GM19023 (cell line): ENCODE results near the gene FBXW8.

Experiments used
- ATAC-seq: cut with Tn5 transposase; IDR thresholded peaks from one replicate; pipeline ENCODE4 v1.9.1; 2021; ENCODE audit warnings: mild to moderate bottlenecking, moderate library complexity; ENCODE audit not compliant: unreplicated experiment

The FBXW8 gene

GRCh38 chr12:117035287-117035686 is 124.5 kb downstream of the FBXW8 start:
- ATAC-seq = no peak

GRCh38 chr12:117036046-117036445 is 125.3 kb downstream of the FBXW8 start:
- ATAC-seq = no peak

GRCh38 chr12:117036547-117036946 is 125.8 kb downstream of the FBXW8 start:
- ATAC-seq = no peak

DNA sequence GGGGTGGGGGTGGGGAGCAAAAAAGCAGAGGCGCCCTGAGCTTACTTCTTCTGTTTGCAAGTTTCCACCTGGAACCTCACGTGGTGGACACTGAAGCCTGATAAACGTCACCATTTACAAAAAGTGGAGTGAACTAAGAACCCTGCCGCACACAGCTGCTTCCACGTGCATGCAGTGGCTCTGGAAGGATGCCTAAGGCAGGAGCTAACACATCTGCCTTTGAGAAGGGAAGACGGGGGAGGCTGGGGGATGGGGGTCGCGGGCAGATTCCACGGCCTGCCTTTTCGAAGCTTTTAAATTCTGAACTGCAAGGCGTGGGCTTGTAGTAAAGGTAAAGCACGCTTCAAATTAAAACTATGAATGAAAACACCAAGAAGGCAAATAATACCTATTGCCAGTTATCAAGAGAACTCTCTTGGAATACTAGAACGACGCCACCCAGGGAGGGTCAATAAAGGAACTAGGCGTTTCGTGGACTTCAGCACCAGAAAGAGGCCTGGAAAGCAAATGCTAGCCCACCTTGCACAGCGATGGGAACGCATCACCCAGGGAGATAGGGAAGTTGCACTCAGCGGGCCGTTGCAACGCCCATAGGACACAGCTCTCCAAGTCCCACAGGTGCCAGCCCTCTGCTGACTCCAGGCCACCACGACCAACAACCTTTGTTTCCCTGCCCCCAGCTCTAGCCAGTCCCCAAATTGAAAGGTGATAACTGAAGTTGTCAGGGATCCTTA is 126.7 kb downstream of the FBXW8 start:
- no peak for ATAC-seq

- ATAC-seq = no peak
Observed at GRCh38 chr12:117038023-117038680, 127.4 kb downstream of the FBXW8 start.

- no peak for ATAC-seq
Observed at GRCh38 chr12:117038919-117039318, 128.2 kb downstream of the FBXW8 start.

GRCh38 chr12:117039891-117040309 is 129.2 kb downstream of the FBXW8 start:
- ATAC-seq = no peak

- ATAC-seq = no peak
Observed at GRCh38 chr12:117040496-117040895, 129.7 kb downstream of the FBXW8 start.

DNA sequence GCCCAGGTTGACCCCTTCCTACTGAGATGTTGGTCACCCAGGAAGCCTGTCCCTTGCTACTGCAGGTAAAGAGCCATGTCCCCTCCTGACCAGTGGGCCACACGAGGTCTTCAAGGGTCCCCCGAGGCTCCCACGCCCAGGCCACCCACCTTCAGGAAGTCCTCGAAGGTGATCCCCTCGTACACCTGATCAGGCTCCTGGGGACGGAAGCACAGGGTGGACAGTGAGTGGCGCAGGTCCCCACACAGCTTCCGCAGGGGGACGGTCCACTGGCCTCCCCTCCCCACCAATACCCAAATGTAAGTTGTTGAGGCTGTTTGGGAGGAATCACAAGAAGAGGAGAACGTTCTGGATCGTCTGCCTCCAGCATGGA is 131.0 kb downstream of the FBXW8 start:
- no peak for ATAC-seq

- ATAC-seq = no peak
Observed at GRCh38 chr12:117042171-117042842, 131.6 kb downstream of the FBXW8 start.

GRCh38 chr12:117042862-117043261 is 132.1 kb downstream of the FBXW8 start:
- no peak for ATAC-seq

GRCh38 chr12:117044311-117044710 is 133.6 kb downstream of the FBXW8 start:
- ATAC-seq = no peak

- no peak for ATAC-seq
Observed at GRCh38 chr12:117044790-117045159, 134.0 kb downstream of the FBXW8 start.

- ATAC-seq = no peak
Observed at GRCh38 chr12:117045160-117046010, 134.6 kb downstream of the FBXW8 start.

GRCh38 chr12:117046011-117046369 is 135.2 kb downstream of the FBXW8 start:
- ATAC-seq = no peak

- no peak for ATAC-seq
Observed at GRCh38 chr12:117046425-117046824, 135.7 kb downstream of the FBXW8 start.

DNA sequence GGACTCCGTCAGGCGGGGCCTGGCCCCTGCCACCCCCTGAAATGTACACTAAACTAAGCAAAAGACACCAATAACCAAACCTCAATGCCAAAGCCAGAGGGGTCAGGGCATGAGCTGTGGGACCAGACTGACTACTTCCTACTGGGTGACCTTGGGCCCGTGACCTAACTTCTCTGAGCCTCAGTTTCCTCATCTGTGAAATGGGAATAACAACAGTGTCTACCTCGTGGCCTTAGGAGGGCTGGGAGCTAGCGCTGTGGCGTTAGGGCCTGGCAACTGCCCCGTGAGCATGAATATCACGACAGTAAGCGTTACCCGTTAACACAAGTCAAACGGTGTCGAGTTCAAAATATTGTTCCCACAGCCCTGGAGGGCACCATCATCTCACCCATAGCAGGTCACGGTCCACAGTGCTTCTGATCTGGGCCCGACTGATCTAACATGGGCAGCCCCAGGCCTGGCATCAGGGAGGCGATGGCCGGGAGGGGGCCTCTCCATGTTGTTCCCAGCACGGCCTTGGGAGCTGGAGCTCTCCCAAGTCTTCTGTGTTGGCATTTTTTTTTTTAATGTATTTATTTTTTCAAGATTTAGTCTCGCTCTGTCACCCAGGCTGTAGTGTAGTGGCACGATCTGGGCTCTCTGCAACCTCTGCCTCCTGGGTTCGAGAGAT is 136.2 kb downstream of the FBXW8 start:
- no peak for ATAC-seq

- ATAC-seq = no peak
Observed at GRCh38 chr12:117047810-117048584, 137.2 kb downstream of the FBXW8 start.

GRCh38 chr12:117048585-117048904 is 137.8 kb downstream of the FBXW8 start:
- ATAC-seq = no peak

DNA sequence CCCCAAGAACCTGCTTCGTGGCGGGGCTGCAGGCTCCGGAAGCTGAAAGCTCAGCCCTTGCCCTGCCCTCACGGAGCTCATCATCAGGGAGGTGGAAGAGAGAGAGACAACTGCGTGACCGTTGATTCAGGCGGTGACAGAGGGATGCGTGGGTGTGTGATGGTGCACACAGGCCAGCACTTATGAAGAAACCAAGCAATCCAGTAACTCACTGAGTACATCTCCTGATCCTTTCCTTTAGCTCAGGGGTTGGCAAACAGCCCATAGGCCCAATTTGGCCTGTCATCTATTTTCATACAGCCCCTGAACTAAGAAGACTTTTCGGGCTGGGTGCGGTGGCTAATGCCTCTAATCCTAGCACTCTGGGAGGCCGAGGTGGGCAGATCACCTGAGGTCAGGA is 138.5 kb downstream of the FBXW8 start:
- no peak for ATAC-seq
